Upper lobe of left lung (tissue), 6 donors: ENCODE data around the gene SDCBP2. TPM values are rescaled to one million over a fixed set of nuclear protein-coding genes. Genes with fewer than 3 reads are reported as not detected.

Experiments used
- ATAC-seq, 2 donors: fragments of 200-7000 bp; cut with Tn5 transposase; one replicate each; pipeline ENCODE4 v1.9.1; 2022; ENCODE audit warnings: mild to moderate bottlenecking in 2 of 2, moderate library complexity in 2 of 2; ENCODE audit not compliant: low FRiP score in 2 of 2
- DNase-seq, 2 donors: peaks; one replicate each; pipeline ENCODE4 v3.0.0-alpha.2; 2019 to 2020
- H3K27ac ChIP-seq, 4 donors: fragments of 200-600 bp; sonication (generic); one replicate each; pipeline ENCODE4 v1.5.1; 2016 to 2019
- H3K27me3 ChIP-seq, 4 donors: fragments of 200-600 bp; sonication (generic); one replicate each; pipeline ENCODE4 v1.5.1; 2017 to 2019
- H3K36me3 ChIP-seq, 4 donors: fragments of 200-600 bp; sonication (generic); one replicate each; pipeline ENCODE4 v1.5.1; 2016 to 2019
- H3K4me1 ChIP-seq, 4 donors: fragments of 200-600 bp; sonication (generic); one replicate each; pipeline ENCODE4 v1.5.1; 2018 to 2019
- H3K4me3 ChIP-seq, 4 donors: fragments of 200-600 bp; sonication (generic); one replicate each; pipeline ENCODE4 v1.5.1; 2017 to 2019; ENCODE audit warnings: mild to moderate bottlenecking in 2 of 4, moderate library complexity in 1 of 4
- H3K9me3 ChIP-seq, 4 donors: fragments of 200-600 bp; sonication (generic); one replicate each; pipeline ENCODE4 v1.5.1; 2018 to 2019
- CTCF ChIP-seq, 6 experiments: fragments of 450-650 bp in 4 of 6; fragments of 200-600 bp in 2 of 6; sonication (generic) in 2 of 6; IDR thresholded peaks; one replicate each; pipeline ENCODE4 v1.5.1; 2016 to 2019; ENCODE audit warnings: antibody characterized with exemption in 6 of 6
- EP300 ChIP-seq, 4 donors: sonication (generic); formaldehyde crosslinking; IDR thresholded peaks; one replicate each; pipeline ENCODE4 v1.5.1; 2017; ENCODE audit warnings: antibody characterized with exemption in 4 of 4, control low read depth in 2 of 4
- POLR2A ChIP-seq, 4 donors: fragments of 450-650 bp; IDR thresholded peaks; one replicate each; pipeline ENCODE4 v1.5.1; 2016 to 2017; ENCODE audit warnings: antibody characterized with exemption in 4 of 4, mild to moderate bottlenecking in 2 of 4
- POLR2AphosphoS5 ChIP-seq, 2 donors: sonication (generic); formaldehyde crosslinking; IDR thresholded peaks; one replicate each; pipeline ENCODE4 v1.5.1; 2017; ENCODE audit warnings: antibody characterized with exemption in 2 of 2
- WGBS, 2 donors: methylation state at CpG; one replicate each; pipeline ENCODE4 v1.1.5; 2017 to 2018; 5-methylcytosine and 5-hydroxymethylcytosine counted together
- total RNA-seq, 6 donors: library from RNA; depleted of rRNA in 4 of 6; stranded (reverse); fragments of >200 nt in 4 of 6; gene quantifications; one replicate each; pipeline versions ENCODE4 v1.1.0 to v1.2.1, GENCODE V29; 2016 to 2021
- donor health status: DM: no; HTN: no; CAD: no; lungs with moderate emphysema.
- donor health status: DM: no; HTN: yes; CAD: no; lungs with severe emphysema.

SDCBP2 gene
- total RNA-seq, result 10 to 100 TPM in 5 of 6 donors, 1 to 10 TPM in 1; 6.3 to 34.0 (median 15.9) TPM

GRCh38 chr20:1328680-1329330 lies at the start of gene SDCBP2:
Gene SDCBP2 (minus strand): TSS chr20:1329139. CDS start chr20:1320416, 8,723 bp downstream.
- peak within 1 kb of the TSS in 1 of 4 donors; percentile 1 for H3K4me3 ChIP-seq
- TF ChIP-seq CTCF (IDR thresholded peaks at IDR 0.05) (no peak), EP300 (IDR thresholded peaks at IDR 0.05) (no peak), POLR2AphosphoS5 (IDR thresholded peaks at IDR 0.05) (peak; percentile 26 to 51), POLR2A (IDR thresholded peaks at IDR 0.05) (peak in 1 of 4 donors; percentile 48)
- DNase-seq, result peak in 1 of 2 donors; percentile 84
- peak within 1 kb of the TSS; percentile 93 to 99 (median 97) for H3K27ac ChIP-seq
- 59 to 66% methylated on average over 8 of the region's 8 CpGs for WGBS, 2 donors
- peaks cover 62 to 82% (median 73%) of the 10 kb centered on the region in 4 donors for H3K4me1 ChIP-seq
- no peaks in the 10 kb centered on the region for H3K27me3 ChIP-seq
- H3K36me3 ChIP-seq, result peaks cover 0 to 3% (median 0%) of the 10 kb centered on the region in 4 donors
- peak in 1 of 2 donors; percentile 38 for ATAC-seq
- no peaks in the 10 kb centered on the region for H3K9me3 ChIP-seq

GRCh38 chr20:1378735-1379125 lies 49.8 kb upstream of the SDCBP2 start:
- Histone ChIP-seq H3K4me3 (no peak overlapping the region), H3K4me1 (peaks cover 84 to 98% (median 90%) of the 10 kb centered on the region in 4 donors)

GRCh38 chr20:1377984-1378734 lies 49.2 kb upstream of the SDCBP2 start:
- Histone ChIP-seq H3K9me3 (no peaks in the 10 kb centered on the region), H3K27ac (peak overlapping the region; percentile 44 to 75 (median 68)), H3K4me1 (peaks cover 80 to 92% (median 87%) of the 10 kb centered on the region in 4 donors)

More at GRCh38 chr20:1378735-1379125, 49.8 kb upstream of the SDCBP2 start:
- H3K9me3 ChIP-seq, result no peaks in the 10 kb centered on the region
- 72 to 74% methylated on average over 6 of the region's 6 CpGs for WGBS, 2 donors
- H3K27me3 ChIP-seq, result no peaks in the 10 kb centered on the region
- peaks cover 0 to 22% (median 2%) of the 10 kb centered on the region in 4 donors for H3K36me3 ChIP-seq
- TF ChIP-seq POLR2A (IDR thresholded peaks at IDR 0.05), result no peak
- TF ChIP-seq CTCF (IDR thresholded peaks at IDR 0.05), result no peak
- no peak for TF ChIP-seq POLR2AphosphoS5 (IDR thresholded peaks at IDR 0.05)
- no peak for TF ChIP-seq EP300 (IDR thresholded peaks at IDR 0.05)
- DNase-seq, result no peak
- no peak for ATAC-seq
- peak overlapping the region in 2 of 4 donors; percentile 13 to 53 for H3K27ac ChIP-seq

GRCh38 chr20:1377341-1377871 lies 48.5 kb upstream of the SDCBP2 start:
- peaks cover 80 to 85% (median 82%) of the 10 kb centered on the region in 4 donors for H3K4me1 ChIP-seq
- peak overlapping the region; percentile 44 to 75 (median 68) for H3K27ac ChIP-seq
- ATAC-seq, result no peak
- TF ChIP-seq CTCF (IDR thresholded peaks at IDR 0.05), result no peak
- no peak for TF ChIP-seq POLR2A (IDR thresholded peaks at IDR 0.05)
- no peak for TF ChIP-seq POLR2AphosphoS5 (IDR thresholded peaks at IDR 0.05)
- TF ChIP-seq EP300 (IDR thresholded peaks at IDR 0.05), result no peak
- no peaks in the 10 kb centered on the region for H3K9me3 ChIP-seq
- DNase-seq, result no peak
- H3K36me3 ChIP-seq, result peaks cover 0 to 29% (median 2%) of the 10 kb centered on the region in 4 donors
- no peak overlapping the region for H3K4me3 ChIP-seq
- H3K27me3 ChIP-seq, result no peaks in the 10 kb centered on the region
- 59 to 65% methylated on average over 5 of the region's 5 CpGs for WGBS, 2 donors

More at GRCh38 chr20:1377984-1378734, 49.2 kb upstream of the SDCBP2 start:
- no peak for DNase-seq
- 57 to 69% methylated on average over 6 of the region's 6 CpGs for WGBS, 2 donors
- Histone ChIP-seq H3K4me3 (no peak overlapping the region), H3K27me3 (no peaks in the 10 kb centered on the region), H3K36me3 (peaks cover 0 to 27% (median 2%) of the 10 kb centered on the region in 4 donors)
- no peak for TF ChIP-seq POLR2A (IDR thresholded peaks at IDR 0.05)
- TF ChIP-seq CTCF (IDR thresholded peaks at IDR 0.05), result no peak
- no peak for TF ChIP-seq EP300 (IDR thresholded peaks at IDR 0.05)
- TF ChIP-seq POLR2AphosphoS5 (IDR thresholded peaks at IDR 0.05), result no peak
- no peak for ATAC-seq
